HepG2 (cell line): ENCODE results near the gene KLF9. TPM values are rescaled to one million over a fixed set of nuclear protein-coding genes. Genes with fewer than 3 reads are reported as not detected.

ENCODE experiments used
- GLI4 ChIP-seq: sonication (generic); formaldehyde crosslinking; IDR thresholded peaks from 2 replicates; pipeline ENCODE4 v1.5.1; 2020; ENCODE audit warnings: missing genetic modification reagents, mild to moderate bottlenecking, moderate library complexity, borderline replicate concordance
- HMG20B ChIP-seq: conservative IDR thresholded peaks from 2 replicates; pipeline ENCODE4 v1.6.1; 2016; ENCODE audit warnings: missing genetic modification reagents, missing compliant biosample characterization
- HNRNPK ChIP-seq: fragments of 200-400 bp; formaldehyde crosslinking; IDR thresholded peaks from 2 replicates; pipeline ENCODE4 v1.6.1; 2018; ENCODE audit warnings: low read length, low read depth, moderate library complexity, mild to moderate bottlenecking; ENCODE audit not compliant: poor library complexity, severe bottlenecking
- IKZF4 ChIP-seq: sonication (generic); formaldehyde crosslinking; IDR thresholded peaks from 2 replicates; pipeline ENCODE4 v1.5.1; 2020; ENCODE audit warnings: borderline replicate concordance, mild to moderate bottlenecking, low read depth, missing genetic modification reagents; ENCODE audit errors: not compliant biosample characterization
- MED1 ChIP-seq: sonication (generic); formaldehyde crosslinking; IDR thresholded peaks from 2 replicates; pipeline ENCODE4 v1.4.0; 2020; ENCODE audit warnings: missing genetic modification reagents
- MIXL1 ChIP-seq: IDR thresholded peaks from 2 replicates; pipeline ENCODE4 v1.6.1; 2016
- MXD3 ChIP-seq: IDR thresholded peaks from 2 replicates; pipeline ENCODE4 v1.6.1; 2016; ENCODE audit warnings: mild to moderate bottlenecking, missing biosample characterization, missing genetic modification reagents
- NFIC ChIP-seq: IDR thresholded peaks from 2 replicates; pipeline ENCODE4 v1.6.1; 2012; ENCODE audit warnings: mild to moderate bottlenecking, low read length, inconsistent platforms
- RFX5 ChIP-seq: IDR thresholded peaks from 2 replicates; pipeline ENCODE4 v1.6.1; 2011; ENCODE audit warnings: low read depth, low read length, improper control_type of control experiment
- SRF ChIP-seq: IDR thresholded peaks from 2 replicates; pipeline ENCODE4 v1.6.1; 2011; ENCODE audit warnings: mild to moderate bottlenecking, low read depth, low read length, moderate library complexity
- TAF1 ChIP-seq: sonication (generic); formaldehyde crosslinking; IDR thresholded peaks from 2 replicates; pipeline ENCODE4 v1.4.0; 2020; ENCODE audit warnings: missing genetic modification reagents
- ZNF350 ChIP-seq: sonication (generic); formaldehyde crosslinking; IDR thresholded peaks from 2 replicates; pipeline ENCODE4 v1.4.0; 2020; ENCODE audit warnings: mild to moderate bottlenecking, low read depth, missing genetic modification reagents, borderline replicate concordance
- ZNF367 ChIP-seq: sonication (generic); formaldehyde crosslinking; IDR thresholded peaks from 2 replicates; pipeline ENCODE4 v1.4.0; 2020; ENCODE audit warnings: missing genetic modification reagents, borderline replicate concordance
- ZNF713 ChIP-seq: sonication (generic); formaldehyde crosslinking; IDR thresholded peaks from 2 replicates; pipeline ENCODE4 v1.4.0; 2020; ENCODE audit warnings: mild to moderate bottlenecking, missing genetic modification reagents
- ZNF773 ChIP-seq: sonication (generic); formaldehyde crosslinking; IDR thresholded peaks from 2 replicates; pipeline ENCODE4 v1.4.0; 2020; ENCODE audit warnings: missing genetic modification reagents, borderline replicate concordance
- ZNF883 ChIP-seq: sonication (generic); formaldehyde crosslinking; IDR thresholded peaks from 2 replicates; pipeline ENCODE4 v1.5.1; 2020; ENCODE audit warnings: mild to moderate bottlenecking, missing genetic modification reagents; ENCODE audit errors: not compliant biosample characterization
- polyA plus RNA-seq, 8 experiments: library from polyadenylated mRNA; depleted of rRNA in 3 of 8; stranded (reverse) in 7 of 8; unstranded in 1 of 8; fragments of >200 nt; fragmentation: Illumina TruSeq in 4 of 8; extraction: Trizol in 4 of 8; gene quantifications; 2 replicates each; pipeline versions ENCODE4 v1.2.1 to v1.2.3, GENCODE V29; 2011 to 2016; ENCODE audit warnings: low read depth in 4 of 8, missing spikeins in 1 of 8, mixed read lengths in 1 of 8; ENCODE audit not compliant: insufficient read depth in 1 of 8
- total RNA-seq, 5 experiments: library from RNA; depleted of rRNA; stranded (reverse); fragments of >200 nt; fragmentation: Illumina TruSeq; extraction: Trizol; gene quantifications; 2 replicates each; pipeline ENCODE4 v1.2.3, GENCODE V29; 2016; ENCODE audit warnings: low read depth in 1 of 5
- TF ChIP-seq, protein P1 (sequence below): sonication (generic); formaldehyde crosslinking; IDR thresholded peaks from 2 replicates; pipeline ENCODE4 v1.8.0; 2022; ENCODE audit warnings: mild to moderate bottlenecking, missing genetic modification reagents; ENCODE audit not compliant: insufficient replicate concordance
- TF ChIP-seq, protein P2 (sequence below), 2 experiments: sonication (generic) in 1 of 2; formaldehyde crosslinking in 1 of 2; IDR thresholded peaks; 2 replicates each; pipeline versions ENCODE4 v1.4.0 to v1.6.1; 2016 to 2020; ENCODE audit warnings: borderline replicate concordance in 1 of 2, low read depth in 1 of 2, mild to moderate bottlenecking in 1 of 2, missing genetic modification reagents in 1 of 2

The KLF9 gene
- total and polyA plus RNA-seq, 2 of the 13 experiments (the other 11 are each of a cell fraction or from before 2014, with no cell fraction given): 5.7 to 7.2 TPM

DNA sequence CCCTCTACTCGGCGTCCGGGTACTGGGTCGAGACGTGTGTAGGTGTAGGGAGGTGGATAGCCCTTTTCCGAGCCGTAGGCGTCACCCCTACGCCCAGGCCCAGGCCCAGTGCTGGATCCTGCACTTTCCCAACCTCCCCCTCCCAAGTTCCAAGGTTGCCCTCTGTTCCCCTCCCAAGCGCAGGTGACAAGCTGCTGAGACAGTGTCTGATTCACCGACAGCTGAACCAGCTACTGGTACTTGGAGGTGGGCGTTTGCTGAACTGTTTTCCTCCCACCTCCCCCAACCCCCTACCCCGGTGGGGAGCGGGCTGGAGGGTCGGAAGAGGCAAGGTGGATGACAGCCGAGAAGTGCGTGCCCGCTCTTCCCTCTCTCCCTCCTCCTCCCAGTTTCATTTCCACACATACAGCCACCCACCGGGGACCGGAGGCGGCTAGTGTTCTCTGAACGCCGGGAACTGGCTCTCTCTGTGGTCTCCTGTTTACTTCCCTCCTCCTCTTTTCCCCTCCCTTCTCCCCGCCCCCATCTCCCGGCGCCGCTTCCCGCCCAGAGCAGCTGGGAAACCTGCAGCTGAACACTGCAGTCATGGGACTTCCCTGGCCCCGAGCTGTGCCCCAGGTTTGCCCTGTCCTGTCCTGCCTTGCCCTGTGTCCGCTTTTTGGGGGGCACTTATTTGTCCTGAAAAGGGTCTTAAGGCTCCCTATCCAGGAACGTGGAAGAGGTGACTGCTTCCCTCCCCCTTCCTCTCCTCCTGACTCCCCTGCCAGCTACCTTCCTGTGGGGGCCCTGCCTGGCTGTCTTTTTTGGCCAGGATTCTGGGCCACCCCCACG, 6.2 kb upstream of the KLF9 start (continued):
- TF ChIP-seq SRF (no peak), ZNF367 (CRISPR knock-in tag) (no peak), MXD3 (CRISPR knock-in tag) (no peak), MED1 (0 out of 2 replicates have a peak, but pooled peaks have one; percentile 46), ZNF713 (CRISPR knock-in tag) (no peak), RFX5 (no peak), NFIC (no peak), ZNF350 (CRISPR knock-in tag) (peak; percentile 27), MIXL1 (CRISPR knock-in tag) (peak; percentile 36; the same call in 1 of the 2 replicates), GLI4 (peak; percentile 50; the same call in 1 of the 2 replicates), TAF1 (CRISPR knock-in tag) (peak; percentile 67), HMG20B (peak; percentile 15; the same call in 1 of the 2 replicates), ZNF773 (no peak), HNRNPK (peak; percentile 92), ZNF883 (peak; percentile 44), IKZF4 (CRISPR knock-in tag) (no peak)
- TF ChIP-seq, protein P1, sequence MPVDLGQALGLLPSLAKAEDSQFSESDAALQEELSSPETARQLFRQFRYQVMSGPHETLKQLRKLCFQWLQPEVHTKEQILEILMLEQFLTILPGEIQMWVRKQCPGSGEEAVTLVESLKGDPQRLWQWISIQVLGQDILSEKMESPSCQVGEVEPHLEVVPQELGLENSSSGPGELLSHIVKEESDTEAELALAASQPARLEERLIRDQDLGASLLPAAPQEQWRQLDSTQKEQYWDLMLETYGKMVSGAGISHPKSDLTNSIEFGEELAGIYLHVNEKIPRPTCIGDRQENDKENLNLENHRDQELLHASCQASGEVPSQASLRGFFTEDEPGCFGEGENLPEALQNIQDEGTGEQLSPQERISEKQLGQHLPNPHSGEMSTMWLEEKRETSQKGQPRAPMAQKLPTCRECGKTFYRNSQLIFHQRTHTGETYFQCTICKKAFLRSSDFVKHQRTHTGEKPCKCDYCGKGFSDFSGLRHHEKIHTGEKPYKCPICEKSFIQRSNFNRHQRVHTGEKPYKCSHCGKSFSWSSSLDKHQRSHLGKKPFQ: no peak
- TF ChIP-seq, protein P2, sequence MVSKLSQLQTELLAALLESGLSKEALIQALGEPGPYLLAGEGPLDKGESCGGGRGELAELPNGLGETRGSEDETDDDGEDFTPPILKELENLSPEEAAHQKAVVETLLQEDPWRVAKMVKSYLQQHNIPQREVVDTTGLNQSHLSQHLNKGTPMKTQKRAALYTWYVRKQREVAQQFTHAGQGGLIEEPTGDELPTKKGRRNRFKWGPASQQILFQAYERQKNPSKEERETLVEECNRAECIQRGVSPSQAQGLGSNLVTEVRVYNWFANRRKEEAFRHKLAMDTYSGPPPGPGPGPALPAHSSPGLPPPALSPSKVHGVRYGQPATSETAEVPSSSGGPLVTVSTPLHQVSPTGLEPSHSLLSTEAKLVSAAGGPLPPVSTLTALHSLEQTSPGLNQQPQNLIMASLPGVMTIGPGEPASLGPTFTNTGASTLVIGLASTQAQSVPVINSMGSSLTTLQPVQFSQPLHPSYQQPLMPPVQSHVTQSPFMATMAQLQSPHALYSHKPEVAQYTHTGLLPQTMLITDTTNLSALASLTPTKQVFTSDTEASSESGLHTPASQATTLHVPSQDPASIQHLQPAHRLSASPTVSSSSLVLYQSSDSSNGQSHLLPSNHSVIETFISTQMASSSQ (IDR thresholded peaks at IDR 0.05; ENCODE audit: low read depth): no peak
- TF ChIP-seq, protein P2 (CRISPR knock-in tag; IDR thresholded peaks at IDR 0.05; ENCODE audit: borderline replicate concordance): no peak; the same call in 1 of the 2 replicates
